Umbilical cord (tissue), 2 donors: ENCODE results near the gene RAB6A. TPM values are rescaled to one million over a fixed set of nuclear protein-coding genes. Genes with fewer than 3 reads are reported as not detected.

Experiments
- DNase-seq: peaks from one replicate; pipeline ENCODE4 v3.0.0-alpha.2; 2015; ENCODE audit warnings: low spot score
- total RNA-seq: library from RNA; depleted of rRNA; stranded (reverse); fragments of >200 nt; gene quantifications from one replicate; pipeline ENCODE4 v1.2.3, GENCODE V29; 2014; ENCODE audit warnings: low replicate concordance; ENCODE audit not compliant: insufficient read depth

The RAB6A gene
- total RNA-seq, 1 donor from 2014 or later, result 73.4 TPM

DNA sequence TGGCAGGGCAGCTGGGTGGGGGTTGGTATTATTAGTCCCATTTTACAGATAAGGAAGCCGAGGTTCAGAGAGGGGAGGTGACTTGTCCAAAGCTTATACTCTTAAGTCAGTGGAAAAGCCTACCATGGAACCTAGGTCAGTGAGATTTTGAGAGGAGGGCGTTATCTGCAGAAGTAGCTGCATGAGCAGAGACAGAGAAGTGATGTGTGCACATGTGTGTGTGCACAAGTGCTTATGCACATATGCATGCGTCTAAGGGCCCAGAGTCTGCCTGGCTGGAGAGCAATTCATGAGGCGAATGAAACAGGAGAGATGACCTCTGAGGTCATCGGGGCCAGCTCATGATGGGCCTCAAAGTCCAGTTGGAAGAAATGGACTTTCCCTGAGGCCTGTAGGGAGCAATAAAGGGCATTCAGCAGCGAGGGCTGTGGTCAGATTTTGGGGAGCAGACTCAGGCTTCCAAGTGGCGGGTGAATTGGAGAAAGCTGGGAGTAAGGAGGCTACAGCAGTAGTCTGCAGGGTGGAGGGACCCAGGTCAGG, 106.3 kb downstream of the RAB6A start:
- DNase-seq, result no peak

DNA sequence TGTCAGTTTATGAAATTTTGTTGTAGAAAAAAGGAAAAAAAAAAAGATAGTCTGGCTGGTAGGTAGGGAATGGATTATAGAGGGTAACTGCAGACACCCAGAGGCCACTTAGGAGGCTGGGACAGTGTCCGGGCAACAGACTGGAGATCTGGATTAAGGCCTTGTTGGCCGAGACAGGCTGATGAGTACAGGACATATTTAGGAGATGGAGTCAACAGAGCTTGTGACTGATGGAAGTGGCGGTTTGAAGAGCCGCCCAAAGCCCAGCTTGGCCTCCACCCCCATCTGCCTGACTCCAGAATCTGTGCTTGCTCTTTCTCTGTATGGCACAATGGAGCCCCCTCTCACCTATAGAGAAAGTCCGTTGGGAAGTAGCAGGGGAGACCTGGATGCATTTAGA, 106.9 kb downstream of the RAB6A start:
- DNase-seq, result no peak

DNA sequence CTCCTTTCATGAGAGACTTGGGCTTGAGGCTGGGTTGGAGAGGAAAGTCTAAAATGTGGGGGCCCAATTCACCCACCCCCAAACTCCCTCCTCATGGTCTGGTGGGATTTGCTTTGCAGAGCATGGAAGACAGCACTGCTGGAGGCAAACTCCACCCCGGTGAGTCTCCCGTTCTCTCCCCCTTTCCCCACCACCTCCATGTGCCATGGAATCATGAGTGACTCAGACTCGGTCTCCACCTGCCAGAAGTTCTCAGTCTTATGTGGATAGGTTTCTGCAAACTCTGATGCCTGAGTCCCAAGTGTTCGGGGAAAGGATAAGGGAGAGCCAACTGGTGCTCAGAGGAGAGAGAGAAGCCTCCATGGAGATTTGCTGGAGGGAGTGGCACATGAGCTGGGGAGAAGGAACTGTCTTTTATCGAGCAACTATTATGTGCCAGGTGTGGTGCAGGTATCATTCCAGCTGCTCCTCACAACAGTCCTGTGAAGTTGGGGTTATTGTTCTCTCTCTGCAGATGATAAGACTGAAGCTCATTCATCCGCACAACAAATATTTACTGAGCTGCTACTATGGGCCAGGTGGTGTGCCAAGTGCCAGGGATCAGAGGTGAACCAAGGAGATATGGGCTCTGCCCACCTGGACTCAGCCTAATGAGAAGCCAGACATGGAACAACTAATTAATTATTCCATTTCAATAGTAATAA, 107.9 kb downstream of the RAB6A start:
- no peak for DNase-seq

DNA sequence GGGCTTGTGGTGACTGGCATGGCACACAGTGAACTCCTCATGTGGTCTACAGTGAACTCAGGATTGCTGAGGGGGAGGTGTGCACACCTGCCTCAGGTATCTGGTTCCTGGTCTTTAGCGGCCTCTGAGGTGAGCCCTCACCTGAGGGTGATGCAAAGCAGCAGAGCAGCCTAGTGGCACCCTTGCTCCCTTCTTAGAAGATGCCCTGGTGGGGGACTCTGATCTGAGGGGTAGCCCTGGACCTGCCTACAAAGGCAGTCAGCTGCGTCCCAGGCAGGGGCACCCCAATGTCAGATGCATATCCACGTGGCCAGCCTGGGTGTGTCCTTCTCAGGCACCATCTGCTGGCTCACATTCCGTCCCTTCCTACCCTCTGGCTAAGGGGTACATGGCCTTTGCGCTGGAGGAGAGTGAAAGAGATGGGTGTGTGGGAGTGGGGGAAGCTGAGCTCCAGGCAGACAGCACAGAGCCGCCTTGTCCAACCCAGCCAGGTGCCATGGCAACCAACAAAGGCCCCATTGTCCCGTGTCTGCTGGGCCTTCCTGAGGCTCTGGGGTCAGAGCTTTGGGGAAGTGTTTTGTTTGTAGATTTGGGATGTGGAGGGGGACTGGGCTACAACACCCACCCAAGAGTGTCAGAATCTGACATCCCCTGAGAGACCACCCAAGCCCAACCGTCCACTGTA, 108.7 kb downstream of the RAB6A start:
- DNase-seq, result no peak

DNA sequence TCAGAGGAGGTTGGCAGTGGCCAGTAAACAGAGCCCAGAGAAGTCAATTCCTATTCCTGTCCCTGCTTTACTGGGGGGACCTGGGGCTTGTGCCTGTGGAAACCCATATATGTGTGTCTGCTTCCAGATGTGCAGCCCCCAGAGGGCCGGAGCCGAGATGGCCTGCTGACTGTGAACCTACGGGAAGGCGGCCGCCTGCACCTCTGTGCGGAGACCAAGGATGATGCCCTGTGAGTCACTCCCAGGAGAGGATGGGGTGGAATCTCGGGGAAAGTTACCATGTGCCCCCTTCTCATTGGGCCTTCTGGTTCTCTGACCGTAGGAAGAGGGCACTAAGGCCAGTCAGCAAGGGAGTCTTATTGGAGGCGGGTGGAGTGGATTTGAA, 109.2 kb downstream of the RAB6A start:
- no peak for DNase-seq

DNA sequence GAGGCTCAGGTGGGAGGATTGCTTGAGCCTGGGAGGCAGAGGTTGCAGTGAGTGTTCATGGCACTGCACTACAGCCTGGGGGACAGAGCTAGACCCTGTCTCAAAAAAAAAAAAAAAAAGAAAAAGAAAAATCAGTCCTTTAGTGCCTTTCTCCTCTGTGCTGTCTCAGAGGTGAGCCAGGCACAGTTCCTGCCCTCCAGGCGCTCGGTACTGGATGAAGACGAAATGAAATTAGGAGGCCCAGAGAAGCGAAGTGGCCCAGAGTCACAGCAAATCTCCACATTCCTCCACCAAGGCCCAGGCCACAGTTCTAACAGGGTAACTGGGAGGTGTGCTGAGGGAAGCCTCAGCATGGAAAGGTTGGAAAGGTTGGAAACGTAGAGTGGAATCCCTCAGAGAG, 109.6 kb downstream of the RAB6A start:
- DNase-seq, result no peak

DNA sequence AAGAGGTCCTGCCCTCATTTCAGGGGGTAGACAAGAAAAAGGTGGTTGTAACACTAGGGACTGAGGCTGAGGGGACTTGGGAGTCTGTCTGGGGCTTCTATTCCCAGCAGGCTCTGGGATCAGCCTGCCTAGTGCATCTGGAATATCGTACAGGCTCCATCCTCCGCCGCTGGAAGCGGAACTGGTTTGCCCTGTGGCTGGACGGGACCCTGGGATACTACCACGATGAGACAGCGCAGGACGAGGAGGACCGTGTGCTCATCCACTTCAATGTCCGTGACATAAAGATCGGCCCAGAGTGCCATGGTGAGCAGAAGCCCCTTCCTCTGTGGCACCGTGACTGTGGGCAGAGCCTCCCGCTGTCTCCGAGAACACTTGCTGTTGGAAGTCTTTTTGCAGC, 110.5 kb downstream of the RAB6A start:
- DNase-seq, result no peak

DNA sequence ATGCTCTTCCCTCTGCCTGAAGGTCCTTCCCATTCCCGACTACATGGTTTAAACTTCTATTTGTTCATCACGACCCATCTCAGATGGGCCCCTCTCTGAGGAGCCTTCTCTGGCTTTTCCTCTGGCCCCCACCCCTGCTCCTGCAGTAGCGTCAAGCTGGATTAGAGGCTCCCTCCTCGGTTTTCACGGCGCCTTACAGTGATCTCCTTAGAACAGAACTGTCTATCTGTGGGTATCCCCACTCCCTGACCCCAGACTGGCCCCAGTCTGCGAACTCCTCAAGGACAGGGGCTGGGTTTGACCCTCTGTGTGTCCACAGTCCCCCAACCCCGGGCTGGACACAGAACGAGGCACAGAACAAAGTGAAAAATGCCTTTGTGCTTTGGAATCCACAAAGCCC, 111.7 kb downstream of the RAB6A start:
- no peak for DNase-seq

DNA sequence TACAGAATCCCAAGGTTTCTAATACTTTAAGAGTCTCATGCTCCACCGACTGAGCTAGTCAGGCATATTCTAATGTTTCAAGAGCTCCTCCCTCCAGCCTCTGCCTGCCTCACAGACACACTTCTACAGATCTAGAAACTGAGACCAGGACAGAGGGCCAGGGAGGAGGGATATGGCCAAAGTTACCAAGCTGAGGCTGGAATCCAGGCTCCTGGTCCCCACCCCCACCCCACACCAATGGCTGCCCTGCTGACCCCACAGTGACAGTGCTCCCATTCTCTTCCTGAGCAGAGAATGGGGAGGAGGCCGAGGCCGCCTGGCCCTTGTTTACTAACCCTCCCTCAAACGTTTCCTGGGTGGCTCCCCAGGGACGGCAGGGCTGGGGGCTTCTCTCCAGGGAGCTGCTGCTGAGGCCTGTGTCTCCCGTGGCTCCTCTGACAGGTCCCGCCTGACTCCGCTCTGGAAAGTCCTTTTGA, 112.3 kb downstream of the RAB6A start:
- DNase-seq, result no peak

DNA sequence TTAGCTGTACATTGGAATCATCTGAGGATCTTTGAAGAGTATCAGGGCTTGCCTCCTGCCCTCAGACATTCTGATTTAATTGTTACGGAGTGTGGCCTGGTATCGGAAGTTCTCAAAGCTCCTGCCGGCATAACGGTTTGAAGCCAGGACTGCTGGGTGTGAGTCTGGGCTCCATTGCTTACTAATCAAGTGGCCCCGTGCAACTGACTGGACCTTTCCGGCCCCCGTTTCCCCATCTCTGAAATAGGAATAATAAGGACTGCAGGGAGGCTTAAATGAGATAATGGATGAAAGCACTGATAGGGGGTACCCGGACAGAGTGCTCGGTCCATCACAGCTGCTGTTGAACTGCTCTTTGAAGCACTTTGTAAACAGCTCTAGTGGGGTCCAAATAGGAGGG, 112.8 kb downstream of the RAB6A start:
- DNase-seq, result no peak

DNA sequence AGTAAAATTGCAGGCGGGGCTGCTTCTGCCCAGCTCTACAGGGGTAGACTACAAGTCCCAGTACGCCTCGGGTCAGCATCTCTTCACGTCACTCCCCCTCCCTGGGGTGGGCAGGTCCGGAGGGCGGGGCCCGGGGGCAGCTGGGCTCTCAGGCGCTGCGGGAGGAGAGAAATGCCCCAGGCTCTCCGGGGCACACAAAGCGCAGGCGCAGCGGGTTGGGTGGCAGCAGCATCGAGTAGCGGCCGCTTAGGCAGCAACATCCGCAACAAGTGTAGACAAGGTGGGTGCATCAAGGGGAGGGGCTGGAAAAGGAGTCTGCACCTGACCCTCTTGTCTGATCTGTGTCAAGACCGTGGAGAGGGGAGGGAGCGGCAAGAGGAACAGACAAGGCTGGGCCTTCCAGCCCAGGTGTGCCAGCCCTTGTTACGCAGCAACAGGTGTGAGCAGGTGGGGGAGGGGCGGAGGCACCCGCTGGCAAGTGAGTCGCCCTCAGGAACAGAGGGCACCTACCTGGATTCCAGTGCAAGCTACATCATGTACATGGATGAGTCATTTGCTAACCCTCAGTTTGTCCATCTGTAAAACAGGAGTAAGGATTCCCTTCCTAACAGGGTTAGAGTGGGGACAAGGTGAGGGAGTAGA, 113.3 kb downstream of the RAB6A start:
- DNase-seq, result peak; percentile 86

DNA sequence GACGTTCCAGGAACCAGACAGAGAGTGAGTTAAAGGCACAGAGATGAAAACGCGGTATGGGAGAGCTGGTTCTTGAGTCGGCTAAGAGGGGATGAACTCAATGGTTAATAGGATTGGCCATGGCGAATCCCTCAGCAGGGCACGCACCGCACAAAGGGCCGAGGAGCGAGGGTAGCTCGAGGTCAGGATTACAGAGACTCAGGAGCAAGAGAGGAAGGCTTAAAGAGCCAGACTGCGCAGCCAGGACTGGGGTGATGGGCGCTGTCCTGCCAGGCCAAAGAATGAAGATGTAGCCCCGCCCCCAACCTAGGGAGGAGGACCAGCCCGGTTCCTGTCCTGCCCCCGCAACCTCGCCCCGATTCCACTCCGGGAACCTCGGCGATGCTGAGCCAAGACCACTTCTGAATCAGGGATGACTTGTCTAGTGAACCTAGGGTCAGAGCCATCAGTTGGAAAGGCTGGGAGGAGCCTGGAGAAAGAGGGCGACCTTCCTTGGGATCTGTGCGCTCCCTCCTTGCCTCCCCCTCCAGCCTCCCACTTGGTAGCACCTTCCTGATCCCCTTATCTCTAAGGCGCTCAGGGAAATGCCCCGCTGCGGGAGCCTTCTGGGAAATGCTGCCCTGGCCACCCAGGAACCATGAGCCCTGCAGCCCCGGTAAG, 114.8 kb downstream of the RAB6A start, which contains the start of gene PLEKHB1:
TSS of gene PLEKHB1 (plus strand) at position 610 of the 660 bp plus-strand sequence. CDS start at position 638, 28 bp downstream.
- peak; percentile 40 for DNase-seq

DNA sequence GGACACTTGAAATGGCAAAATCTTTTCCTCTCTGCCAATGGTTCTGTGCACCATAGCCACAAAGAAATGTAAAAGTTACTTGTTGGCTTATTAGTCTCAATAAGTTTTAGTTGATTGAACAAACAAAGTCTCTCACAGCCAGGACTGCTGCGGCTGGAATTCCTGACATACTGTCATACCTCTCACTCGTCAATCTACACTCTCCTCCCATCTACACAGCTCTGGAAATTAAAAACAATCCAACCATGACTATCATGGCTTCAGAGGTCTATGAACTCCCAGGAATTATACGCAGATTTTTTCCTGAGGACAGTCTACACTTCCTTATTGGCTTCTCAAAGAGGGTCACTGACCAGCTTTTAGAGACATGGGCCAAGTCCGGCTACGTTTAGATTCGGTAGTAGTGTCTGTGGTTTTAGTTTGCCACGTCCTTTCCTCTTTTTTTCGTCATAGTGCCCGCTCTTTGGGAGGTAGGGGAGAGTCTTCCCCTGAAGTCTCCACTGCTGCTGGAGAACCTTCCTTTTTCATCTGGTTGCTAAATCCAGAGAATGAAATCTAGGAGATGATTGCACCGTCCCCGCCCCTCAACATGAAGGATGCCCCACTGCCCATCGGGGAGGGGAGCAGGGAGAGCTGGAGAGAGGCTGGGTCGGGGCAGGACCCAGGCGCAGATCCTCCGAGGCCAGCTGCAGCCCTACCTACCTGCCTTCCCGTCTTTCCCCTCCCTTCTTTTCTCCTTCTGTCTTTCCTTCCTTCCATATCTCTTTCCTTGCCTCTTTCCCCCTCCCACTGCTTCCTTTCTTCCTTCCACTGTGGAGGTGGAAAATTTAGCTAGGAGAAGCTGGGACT, 115.5 kb downstream of the RAB6A start:
- DNase-seq, result no peak

DNA sequence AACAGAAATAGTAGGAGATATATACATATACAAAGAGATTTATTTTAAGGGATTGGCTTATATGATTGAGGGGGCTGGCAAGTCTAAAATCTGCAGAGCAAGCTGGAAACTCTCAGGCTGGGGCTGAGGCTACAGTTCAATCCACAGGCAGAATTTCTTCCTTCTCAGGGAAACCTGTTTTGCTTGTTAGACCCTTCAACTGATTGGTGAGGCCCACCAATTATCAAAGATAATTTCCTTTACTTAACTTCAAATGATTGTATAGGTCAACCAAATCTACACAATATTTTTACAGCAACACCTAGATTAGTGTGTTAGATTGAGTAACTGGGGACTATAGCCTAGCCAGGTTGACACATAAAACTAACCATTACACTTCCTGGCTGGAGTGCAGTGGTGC, 119.2 kb downstream of the RAB6A start:
- no peak for DNase-seq

DNA sequence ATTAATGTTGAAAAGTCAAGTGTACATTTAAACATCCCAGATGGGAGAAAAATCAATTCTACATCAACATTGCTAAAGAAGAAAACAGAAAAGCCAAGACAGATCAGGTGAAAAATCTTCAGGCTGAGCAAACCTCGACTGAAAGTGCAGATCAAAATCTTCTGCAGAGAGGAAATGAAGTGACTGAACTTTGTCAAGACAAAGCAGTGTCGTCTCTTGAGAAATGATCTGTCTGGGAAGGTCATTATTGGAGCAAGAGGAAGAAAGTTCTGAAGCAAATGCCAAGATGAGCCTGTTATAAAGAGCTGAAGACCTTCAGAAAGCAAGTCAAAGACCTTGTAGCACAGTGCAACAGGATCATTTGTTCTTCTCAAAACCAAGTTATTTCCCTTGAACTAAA, 120.3 kb downstream of the RAB6A start:
- no peak for DNase-seq

DNA sequence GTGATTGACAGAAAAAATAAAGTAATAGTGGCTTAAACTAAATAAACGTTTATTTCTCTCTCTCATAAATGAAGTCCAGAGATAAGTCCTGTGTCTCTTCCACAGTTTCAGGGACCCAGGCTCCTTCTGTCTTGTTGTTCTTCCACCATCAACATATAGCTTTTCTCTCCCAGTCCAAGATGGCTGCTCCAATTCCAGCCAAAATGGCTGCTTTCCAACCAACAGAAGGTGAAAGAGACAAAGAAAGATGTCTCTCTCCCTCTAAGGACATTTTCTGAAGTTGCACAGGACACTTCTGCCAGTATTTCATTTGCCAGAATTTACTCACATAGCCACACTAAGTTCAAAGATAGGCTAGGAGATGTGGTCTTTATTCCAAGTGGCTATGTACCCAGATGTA, 123.9 kb downstream of the RAB6A start:
- DNase-seq, result no peak

DNA sequence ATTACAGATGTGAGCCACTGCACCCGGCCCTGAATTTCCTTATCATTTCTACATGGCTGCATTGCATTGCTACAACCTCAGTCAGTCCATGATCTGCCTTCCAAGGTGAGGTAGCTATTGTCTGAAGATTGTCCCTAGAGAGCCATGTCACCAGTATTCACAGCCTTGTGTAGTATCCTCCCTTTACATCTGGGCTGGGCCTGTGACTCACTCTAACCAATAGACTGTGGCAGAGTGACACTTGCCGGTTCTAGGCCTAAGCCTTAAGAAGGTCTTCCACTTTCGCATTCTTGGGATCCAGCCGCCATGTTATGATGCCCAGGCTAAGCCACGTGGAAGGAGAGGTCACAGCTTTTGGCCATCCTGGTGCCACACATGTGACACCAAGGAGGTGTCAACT, 124.6 kb downstream of the RAB6A start:
- DNase-seq, result no peak

DNA sequence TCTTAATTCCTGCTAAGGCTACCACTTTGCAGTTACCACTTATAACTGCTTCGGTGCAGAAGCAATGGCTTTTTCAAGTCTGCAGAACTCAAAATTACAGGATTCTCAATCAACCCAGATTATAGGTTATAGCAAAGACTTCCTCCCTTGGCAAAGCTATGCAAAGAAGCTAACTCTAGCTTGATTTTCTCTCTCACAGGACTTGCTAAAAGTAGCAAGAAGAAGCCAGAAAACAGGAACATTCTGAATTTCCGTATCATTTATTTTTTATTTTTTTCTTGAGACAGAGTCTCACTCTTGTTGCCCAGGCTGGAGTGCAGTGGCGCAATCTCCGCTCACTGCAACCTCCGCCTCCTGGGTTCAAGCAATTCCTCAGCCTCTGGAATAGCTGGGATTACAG, 125.2 kb downstream of the RAB6A start:
- DNase-seq, result no peak

DNA sequence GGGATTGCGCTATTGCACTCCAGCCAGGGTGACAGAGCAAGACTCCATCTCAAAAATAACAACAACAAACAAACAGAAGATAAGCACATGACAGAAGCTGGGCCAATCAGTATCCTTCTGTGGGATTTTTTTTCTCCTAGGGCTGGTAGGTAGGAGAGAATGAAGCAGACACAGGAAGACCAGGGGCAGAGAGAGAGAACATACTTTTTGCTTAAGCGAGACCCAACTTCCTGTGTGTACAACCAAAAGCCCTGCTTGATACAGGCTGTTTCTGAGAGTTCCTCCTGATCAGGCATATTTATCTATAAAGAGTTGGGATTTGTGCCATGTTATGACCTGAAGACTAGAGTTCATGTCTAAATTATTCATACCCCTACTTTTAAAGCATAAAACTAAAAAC, 126.9 kb downstream of the RAB6A start:
- no peak for DNase-seq

DNA sequence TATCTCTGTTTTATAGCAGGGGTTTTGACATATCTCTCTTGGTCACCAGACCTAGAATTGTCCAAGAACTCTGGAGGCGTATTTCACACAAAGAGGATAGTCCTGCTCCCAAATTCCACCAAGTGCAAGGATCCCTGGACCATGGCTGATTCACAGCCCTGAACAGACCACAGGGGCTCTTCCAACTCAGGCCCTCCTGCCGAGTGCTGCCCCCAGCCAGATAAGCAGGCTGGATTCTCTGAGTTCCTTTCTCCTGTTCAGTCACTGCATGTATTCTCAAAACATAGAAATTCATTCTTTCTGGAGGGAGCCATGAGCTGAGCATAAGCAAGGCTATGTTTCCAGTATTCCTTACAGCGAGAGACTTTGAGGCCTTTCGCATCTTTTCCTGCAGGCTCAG, 127.9 kb downstream of the RAB6A start:
- no peak for DNase-seq

DNA sequence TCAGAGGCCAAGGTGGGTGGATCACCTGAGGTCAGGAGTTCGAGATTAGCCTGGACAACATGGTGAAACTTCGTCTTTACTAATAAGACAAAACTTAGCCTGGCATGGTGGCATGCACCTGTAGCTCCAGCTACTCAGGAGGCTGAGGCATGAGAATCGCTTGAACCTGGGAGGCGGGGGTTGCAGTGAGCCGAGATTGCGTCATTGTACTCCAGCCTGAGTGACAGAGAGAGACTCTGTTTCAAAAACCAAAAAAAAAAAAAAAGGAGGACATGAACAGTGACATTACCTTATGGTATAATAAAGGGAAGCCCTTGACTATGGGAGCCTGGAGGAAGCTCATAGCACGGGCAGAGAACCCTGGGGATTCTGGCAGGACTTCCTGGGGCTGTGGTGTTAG, 131.0 kb downstream of the RAB6A start:
- DNase-seq, result no peak
